Glutamatergic neuron (in vitro differentiated cells): Measurements from ENCODE around the gene NUTM1. TPM values are rescaled to one million over a fixed set of nuclear protein-coding genes. Genes with fewer than 3 reads are reported as not detected.

Experiments used
- DNase-seq: peaks from one replicate; pipeline ENCODE4 v3.0.0; 2022
- H3K27ac Mint-ChIP-seq: one replicate; pipeline ENCODE4 v1.8.0; 2020; ENCODE audit warnings: mild to moderate bottlenecking, mixed read lengths, inconsistent platforms; ENCODE audit not compliant: unreplicated experiment
- H3K27me3 Mint-ChIP-seq: one replicate; pipeline ENCODE4 v1.8.0; 2020; ENCODE audit warnings: mild to moderate bottlenecking, moderate library complexity, mixed read lengths, inconsistent platforms; ENCODE audit not compliant: unreplicated experiment
- H3K36me3 Mint-ChIP-seq: one replicate; pipeline ENCODE4 v1.8.0; 2020; ENCODE audit warnings: mild to moderate bottlenecking, mixed read lengths, inconsistent platforms; ENCODE audit not compliant: unreplicated experiment
- H3K4me1 Mint-ChIP-seq: one replicate; pipeline ENCODE4 v1.8.0; 2020; ENCODE audit warnings: mild to moderate bottlenecking, low read depth, mixed read lengths, inconsistent platforms; ENCODE audit not compliant: unreplicated experiment
- H3K4me3 Mint-ChIP-seq: one replicate; pipeline ENCODE4 v1.8.0; 2020; ENCODE audit warnings: mild to moderate bottlenecking, mixed read lengths, inconsistent platforms; ENCODE audit not compliant: unreplicated experiment
- H3K9me3 Mint-ChIP-seq: one replicate; pipeline ENCODE4 v1.8.0; 2020; ENCODE audit warnings: mild to moderate bottlenecking, moderate library complexity, mixed read lengths, inconsistent platforms; ENCODE audit not compliant: unreplicated experiment
- CTCF ChIP-seq: fragments of 200-600 bp; sonication (generic); IDR thresholded peaks from one replicate; pipeline ENCODE4 v1.5.0; 2021; ENCODE audit not compliant: partially characterized antibody, unreplicated experiment
- total RNA-seq: library from RNA; stranded (reverse); fragmentation: NEBNext Ultra II Directional; extraction: Animal tissue kit (Norgen Biotek cat#: 25700); gene quantifications from one replicate; pipeline ENCODE4 v1.2.1, GENCODE V29; 2021; ENCODE audit not compliant: unreplicated experiment

Gene NUTM1
- total RNA-seq, 1 donor from 2014 or later = not detected

DNA sequence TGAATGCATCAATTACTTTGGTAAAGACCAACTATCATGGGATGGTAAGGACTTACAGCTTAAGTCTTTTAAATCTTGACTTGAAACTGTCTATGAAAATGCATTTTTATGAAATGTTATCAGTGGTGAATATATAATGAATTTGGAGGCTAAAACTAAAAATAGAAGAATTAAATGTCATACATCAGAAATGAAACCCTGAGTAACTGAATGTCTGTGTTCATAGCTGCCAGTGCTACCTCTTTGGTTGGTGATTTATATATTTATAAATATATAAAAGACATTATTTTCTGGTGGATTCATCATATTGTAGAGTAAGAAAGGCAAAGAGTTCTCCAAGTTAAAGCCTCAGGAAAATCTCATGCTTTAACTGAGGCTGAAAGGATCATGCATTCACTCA, 17.7 kb upstream of the NUTM1 start:
- Mint-ChIP-seq H3K9me3 (no peaks in the 10 kb centered on the region), H3K36me3 (peaks cover 5% of the 10 kb centered on the region), H3K4me3 (no peak overlapping the region), H3K4me1 (no peaks in the 10 kb centered on the region), H3K27ac (no peak overlapping the region), H3K27me3 (no peaks in the 10 kb centered on the region)
- no peak for TF ChIP-seq CTCF
- no peak for DNase-seq

DNA sequence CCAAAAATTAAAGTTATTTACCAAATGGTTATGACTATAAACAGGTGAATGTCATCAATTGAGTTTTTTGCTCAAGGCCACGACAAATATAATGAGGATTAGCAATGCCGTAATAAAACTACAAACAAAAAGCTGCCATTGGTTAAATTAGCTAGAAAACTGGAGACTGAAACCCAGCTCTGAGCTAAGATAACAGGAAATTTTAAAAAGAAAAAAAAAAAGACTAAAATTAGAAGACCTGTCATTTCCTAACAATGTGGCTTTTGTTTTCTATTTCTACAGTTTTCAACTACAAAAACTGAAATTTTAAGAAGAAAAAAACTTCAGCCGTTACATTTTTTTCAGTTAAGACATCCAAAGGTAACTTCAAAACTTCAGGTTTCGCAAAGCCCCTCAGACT, 15.2 kb upstream of the NUTM1 start:
- Mint-ChIP-seq H3K36me3 (peaks cover 3% of the 10 kb centered on the region), H3K4me3 (no peak overlapping the region), H3K27ac (no peak overlapping the region), H3K4me1 (no peaks in the 10 kb centered on the region), H3K27me3 (peaks cover 1% of the 10 kb centered on the region), H3K9me3 (no peaks in the 10 kb centered on the region)
- DNase-seq = no peak
- no peak for TF ChIP-seq CTCF

DNA sequence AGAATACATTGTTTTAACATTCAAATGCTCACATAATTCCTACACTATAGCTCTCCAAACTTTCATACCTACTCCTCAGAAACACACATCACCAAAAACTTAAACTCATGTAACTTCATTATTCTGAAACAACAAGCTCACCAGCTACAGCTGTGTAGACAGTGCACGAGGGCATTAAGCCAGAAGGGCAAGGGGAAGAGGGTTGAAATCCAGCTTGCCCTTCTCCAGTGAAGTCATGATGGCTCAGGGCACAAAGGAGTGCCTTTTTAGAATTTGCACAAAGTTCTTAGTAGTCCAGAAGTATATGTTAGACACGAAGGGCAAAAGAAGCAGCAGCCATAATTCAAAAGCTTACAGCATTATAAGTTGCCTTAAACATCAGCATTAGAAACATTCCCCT, 14.1 kb upstream of the NUTM1 start:
- Mint-ChIP-seq H3K36me3 (no peaks in the 10 kb centered on the region), H3K9me3 (no peaks in the 10 kb centered on the region), H3K4me1 (no peaks in the 10 kb centered on the region), H3K4me3 (no peak overlapping the region), H3K27me3 (peaks cover 1% of the 10 kb centered on the region), H3K27ac (no peak overlapping the region)
- no peak for DNase-seq
- TF ChIP-seq CTCF = no peak

GRCh38 chr15:34330279-34330678, 12.8 kb upstream of the NUTM1 start:
- H3K4me1 Mint-ChIP-seq = no peaks in the 10 kb centered on the region
- no peaks in the 10 kb centered on the region for H3K36me3 Mint-ChIP-seq
- TF ChIP-seq CTCF = no peak
- no peaks in the 10 kb centered on the region for H3K9me3 Mint-ChIP-seq
- H3K4me3 Mint-ChIP-seq = no peak overlapping the region
- peaks cover 1% of the 10 kb centered on the region for H3K27me3 Mint-ChIP-seq
- DNase-seq = no peak
- H3K27ac Mint-ChIP-seq = no peak overlapping the region

DNA sequence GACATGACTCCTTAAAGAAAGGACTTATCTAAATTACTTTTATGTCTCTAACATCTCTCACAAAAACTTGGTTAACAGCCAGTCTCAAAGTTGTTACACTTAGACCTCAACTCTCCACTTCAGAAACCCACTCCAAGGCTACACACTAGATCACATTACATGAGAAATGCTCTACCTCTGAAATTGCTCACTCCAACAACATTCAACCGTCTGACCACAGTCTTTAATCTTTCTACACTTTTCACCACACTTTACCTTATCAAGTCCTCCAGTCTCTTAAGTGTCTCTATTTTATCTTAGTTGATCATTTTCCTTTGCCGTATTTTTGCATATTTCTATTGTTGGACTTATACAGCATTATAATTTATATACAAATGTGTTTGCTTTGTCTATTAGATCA, 11.3 kb upstream of the NUTM1 start:
- Mint-ChIP-seq H3K4me1 (peaks cover 5% of the 10 kb centered on the region), H3K4me3 (no peak overlapping the region), H3K9me3 (peaks cover 3% of the 10 kb centered on the region), H3K36me3 (no peaks in the 10 kb centered on the region), H3K27me3 (peaks cover 2% of the 10 kb centered on the region), H3K27ac (no peak overlapping the region)
- DNase-seq = no peak
- no peak for TF ChIP-seq CTCF
